22Rv1 (cell line): Measurements from ENCODE around the gene LRRC56.

Source experiments
- H3K27ac ChIP-seq: fragments of 450-650 bp; 2 replicates; pipeline ENCODE4 v1.5.1; 2017
- CTCF ChIP-seq: fragments of 450-650 bp; IDR thresholded peaks from 2 replicates; pipeline ENCODE4 v1.5.1; 2017; ENCODE audit warnings: mild to moderate bottlenecking
- ZFX ChIP-seq: fragments of 450-650 bp; IDR thresholded peaks from 2 replicates; pipeline ENCODE4 v1.6.1; 2017; ENCODE audit warnings: antibody characterized with exemption, borderline replicate concordance

LRRC56 gene

GRCh38 chr11:593347-593746 is 56.0 kb downstream of the LRRC56 start:
- no peak for TF ChIP-seq ZFX
- no peak for TF ChIP-seq CTCF
- H3K27ac ChIP-seq = no peak overlapping the region

- H3K27ac ChIP-seq = no peak overlapping the region
- TF ChIP-seq ZFX = no peak
- no peak for TF ChIP-seq CTCF
Observed at GRCh38 chr11:595400-595799, 58.1 kb downstream of the LRRC56 start.

- H3K27ac ChIP-seq = no peak overlapping the region
- TF ChIP-seq ZFX = no peak
- no peak for TF ChIP-seq CTCF
Observed at GRCh38 chr11:596374-596773, 59.0 kb downstream of the LRRC56 start.

GRCh38 chr11:597166-597725 is 59.9 kb downstream of the LRRC56 start:
- TF ChIP-seq ZFX = no peak
- TF ChIP-seq CTCF = no peak
- H3K27ac ChIP-seq = no peak overlapping the region

GRCh38 chr11:598005-598680 is 60.8 kb downstream of the LRRC56 start:
- no peak for TF ChIP-seq ZFX
- no peak for TF ChIP-seq CTCF

GRCh38 chr11:601573-602245 is 64.4 kb downstream of the LRRC56 start:
- TF ChIP-seq CTCF (no peak), ZFX (no peak)
- no peak overlapping the region for H3K27ac ChIP-seq

More at GRCh38 chr11:598005-598680, 60.8 kb downstream of the LRRC56 start:
- no peak overlapping the region for H3K27ac ChIP-seq

GRCh38 chr11:603154-603553 is 65.8 kb downstream of the LRRC56 start:
- TF ChIP-seq ZFX (no peak), CTCF (no peak)
- no peak overlapping the region for H3K27ac ChIP-seq
